Measurements from ENCODE around the gene PARD3.

DNA sequence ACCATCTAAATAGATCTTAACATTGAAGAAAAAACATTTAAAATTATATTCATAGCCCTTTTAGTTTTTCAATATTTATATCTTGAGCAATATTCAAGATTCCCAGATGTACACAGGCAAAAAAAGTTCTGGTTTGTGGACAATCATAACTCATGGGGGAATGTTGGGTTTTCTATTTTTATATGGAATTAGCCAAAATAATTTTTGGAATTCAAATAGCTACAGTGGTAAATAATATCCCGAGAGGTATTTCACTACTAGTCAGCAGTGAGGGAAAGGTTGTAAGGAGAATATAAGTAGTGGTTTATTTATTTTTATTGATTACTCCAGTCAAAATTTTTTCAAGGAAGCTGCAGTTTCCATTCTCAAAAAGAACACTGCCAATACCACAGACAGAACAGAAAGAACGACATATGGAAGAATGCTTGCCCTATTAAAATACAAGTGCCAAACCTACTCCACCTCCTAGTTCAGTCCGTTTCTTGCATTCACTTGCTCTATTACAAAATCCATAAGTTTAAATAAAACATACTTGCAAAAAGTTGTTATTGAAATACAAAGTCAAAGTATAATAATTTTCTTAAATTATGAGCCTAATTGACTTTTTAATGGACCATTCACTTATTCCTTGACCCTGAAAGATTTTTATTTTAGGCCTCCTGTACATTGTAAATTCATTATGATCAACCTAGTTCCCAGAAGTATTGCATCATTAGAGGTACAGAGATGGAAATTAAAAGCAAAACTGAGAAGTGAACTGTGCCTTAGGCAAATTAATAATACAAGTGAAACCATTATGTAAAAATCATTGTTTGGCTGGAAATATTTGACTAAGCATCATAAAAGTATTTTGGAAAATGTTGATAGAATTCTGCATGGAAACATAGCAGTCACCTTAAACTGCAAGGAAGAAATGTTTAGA lies 533.2 kb downstream of the PARD3 start:
- TF ChIP-seq, protein P1, sequence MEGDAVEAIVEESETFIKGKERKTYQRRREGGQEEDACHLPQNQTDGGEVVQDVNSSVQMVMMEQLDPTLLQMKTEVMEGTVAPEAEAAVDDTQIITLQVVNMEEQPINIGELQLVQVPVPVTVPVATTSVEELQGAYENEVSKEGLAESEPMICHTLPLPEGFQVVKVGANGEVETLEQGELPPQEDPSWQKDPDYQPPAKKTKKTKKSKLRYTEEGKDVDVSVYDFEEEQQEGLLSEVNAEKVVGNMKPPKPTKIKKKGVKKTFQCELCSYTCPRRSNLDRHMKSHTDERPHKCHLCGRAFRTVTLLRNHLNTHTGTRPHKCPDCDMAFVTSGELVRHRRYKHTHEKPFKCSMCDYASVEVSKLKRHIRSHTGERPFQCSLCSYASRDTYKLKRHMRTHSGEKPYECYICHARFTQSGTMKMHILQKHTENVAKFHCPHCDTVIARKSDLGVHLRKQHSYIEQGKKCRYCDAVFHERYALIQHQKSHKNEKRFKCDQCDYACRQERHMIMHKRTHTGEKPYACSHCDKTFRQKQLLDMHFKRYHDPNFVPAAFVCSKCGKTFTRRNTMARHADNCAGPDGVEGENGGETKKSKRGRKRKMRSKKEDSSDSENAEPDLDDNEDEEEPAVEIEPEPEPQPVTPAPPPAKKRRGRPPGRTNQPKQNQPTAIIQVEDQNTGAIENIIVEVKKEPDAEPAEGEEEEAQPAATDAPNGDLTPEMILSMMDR (IDR thresholded peaks at IDR 0.05) = no peak
- TF ChIP-seq EP300 (IDR thresholded peaks at IDR 0.05) = no peak
